HCT116 (cell line): ENCODE measurements around the gene RASA2. TPM values are rescaled to one million over a fixed set of nuclear protein-coding genes. Genes with fewer than 3 reads are reported as not detected.

Source experiments
- ATAC-seq: fragments of 200-7000 bp; cut with Tn5 transposase; 2 replicates; pipeline ENCODE4 v1.9.1; 2020; ENCODE audit warnings: mild to moderate bottlenecking, moderate library complexity
- BruUV-seq: library from RNA; stranded (reverse); fragments of 400-500 nt; replicated peaks from 2 replicates; lab custom pipeline; 2021; lab: Mats Ljungman, UMichigan
- CTCF ChIA-PET: fragments of 300-600 bp; sonication (Branson Sonifier 250); formaldehyde crosslinking; loops from one replicate; lab custom pipeline; 2021; ENCODE audit warnings: antibody characterized with exemption; lab: Charles Lee
- POLR2A ChIA-PET: fragments of 300-600, 350-600 bp; sonication (Branson Sonifier 250); formaldehyde crosslinking; loops from one replicate; lab custom pipeline; 2021; ENCODE audit warnings: antibody characterized with exemption; lab: Charles Lee
- RAD21 ChIA-PET, 2 experiments: fragments of 300-600 bp; sonication (Branson Sonifier 250); formaldehyde crosslinking; loops; one replicate each; lab custom pipeline; 2023; ENCODE audit warnings: low total read pairs in 2 of 2; ENCODE audit not compliant: uncharacterized antibody in 2 of 2, unreplicated experiment in 2 of 2, low non-redundant PET in 1 of 2; lab: Charles Lee
- DNase-seq: peaks from one replicate; pipeline ENCODE4 v3.0.0-alpha.2; 2010; ENCODE audit warnings: low read depth, low spot score
- H2AFZ ChIP-seq: fragments of 200-600 bp; shearing (Covaris generic), sonication (generic); 2 replicates; pipeline ENCODE4 v1.6.1; 2017; ENCODE audit warnings: low read depth, mixed run types, mixed read lengths, antibody characterized with exemption, low read length; ENCODE audit not compliant: poor library complexity, severe bottlenecking
- H3K27ac ChIP-seq: 2 replicates; pipeline ENCODE4 v1.5.1; 2012; ENCODE audit warnings: low read depth, low read length
- H3K27me3 ChIP-seq: fragments of 200-600 bp; sonication (generic); 2 replicates; pipeline ENCODE4 v1.6.1; 2016; ENCODE audit warnings: mixed run types, low read length, mixed read lengths; ENCODE audit not compliant: insufficient read depth
- H3K36me3 ChIP-seq, 2 experiments: fragments of 200-500 bp in 1 of 2; fragments of 200-600 bp in 1 of 2; sonication (Bioruptor generic) in 1 of 2; sonication (generic) in 1 of 2; 2 replicates each; pipeline versions ENCODE4 v1.5.1 to v1.6.1; 2014 to 2016; ENCODE audit warnings: low read length in 2 of 2, inconsistent platforms in 1 of 2, mixed read lengths in 1 of 2, mixed run types in 1 of 2; ENCODE audit not compliant: insufficient read depth in 2 of 2, control insufficient read depth in 1 of 2
- H3K4me1 ChIP-seq, 2 experiments: fragments of 200-600 bp in 1 of 2; sonication (generic) in 1 of 2; 2 replicates each; pipeline versions ENCODE4 v1.5.1 to v1.6.1; 2012 to 2017; ENCODE audit warnings: low read length in 2 of 2, inconsistent platforms in 1 of 2, mild to moderate bottlenecking in 1 of 2, mixed read lengths in 1 of 2, mixed run types in 1 of 2, moderate library complexity in 1 of 2; ENCODE audit not compliant: insufficient read depth in 2 of 2, control insufficient read depth in 1 of 2
- H3K4me2 ChIP-seq: fragments of 200-600 bp; sonication (generic); 2 replicates; pipeline ENCODE4 v1.6.1; 2017; ENCODE audit warnings: mixed run types, low read length, mixed read lengths
- H3K4me3 ChIP-seq, 2 experiments: fragments of 200-600 bp in 1 of 2; sonication (generic) in 1 of 2; replicated peaks in 1 of 2; 2 replicates each; pipeline ENCODE4 v1.5.1; 2011 to 2016; ENCODE audit warnings: low read length in 2 of 2, control low read depth in 1 of 2, low read depth in 1 of 2, mild to moderate bottlenecking in 1 of 2, mixed read lengths in 1 of 2, mixed run types in 1 of 2
- H3K79me2 ChIP-seq: fragments of 200-600 bp; sonication (generic); 2 replicates; pipeline ENCODE4 v1.6.1; 2017; ENCODE audit warnings: mild to moderate bottlenecking, mixed run types, low read length, moderate library complexity, mixed read lengths; ENCODE audit not compliant: insufficient read depth
- H3K9ac ChIP-seq: fragments of 200-600 bp; sonication (generic); 2 replicates; pipeline ENCODE4 v1.6.1; 2016; ENCODE audit warnings: low read length, mixed read lengths
- H3K9me2 ChIP-seq: fragments of 200-600 bp; sonication (generic), shearing (Covaris generic); 2 replicates; pipeline ENCODE4 v1.6.1; 2017; ENCODE audit warnings: mixed run types, mild to moderate bottlenecking, moderate library complexity; ENCODE audit not compliant: insufficient read depth
- H3K9me3 ChIP-seq, 2 experiments: fragments of 200-500 bp in 1 of 2; fragments of 200-600 bp in 1 of 2; sonication (Bioruptor generic) in 1 of 2; sonication (generic) in 1 of 2; 2 replicates each; pipeline ENCODE4 v1.6.1; 2014 to 2017; ENCODE audit warnings: low read length in 2 of 2, mixed read lengths in 2 of 2, inconsistent platforms in 1 of 2, low read depth in 1 of 2, mild to moderate bottlenecking in 1 of 2, mixed run types in 1 of 2, moderate library complexity in 1 of 2; ENCODE audit not compliant: control insufficient read depth in 1 of 2, insufficient read depth in 1 of 2
- H4K20me1 ChIP-seq: fragments of 200-600 bp; sonication (generic), shearing (Covaris generic); 2 replicates; pipeline ENCODE4 v1.6.1; 2017; ENCODE audit warnings: mixed run types, mild to moderate bottlenecking, moderate library complexity; ENCODE audit not compliant: insufficient read depth
- CEBPB ChIP-seq: IDR thresholded peaks from 2 replicates; pipeline ENCODE4 v1.6.1; 2012; ENCODE audit warnings: low read depth
- EZH2 ChIP-seq: fragments of 200-600 bp; sonication (generic); IDR thresholded peaks from 2 replicates; pipeline ENCODE4 v1.6.1; 2017; ENCODE audit warnings: antibody characterized with exemption, mixed run types
- RAD21 ChIP-seq: IDR thresholded peaks from 2 replicates; pipeline ENCODE4 v1.6.1; 2012; ENCODE audit warnings: low read depth, mild to moderate bottlenecking
- SIN3A ChIP-seq: IDR thresholded peaks from 2 replicates; pipeline ENCODE4 v1.6.1; 2012; ENCODE audit warnings: low read depth
- YY1 ChIP-seq: IDR thresholded peaks from 2 replicates; pipeline ENCODE4 v1.6.1; 2011; ENCODE audit warnings: low read length, low read depth, moderate library complexity, mild to moderate bottlenecking; ENCODE audit not compliant: insufficient replicate concordance; ENCODE audit errors: extremely low read depth
- ZNF274 ChIP-seq: fragments of 200-500 bp; sonication (Bioruptor generic); IDR thresholded peaks from 2 replicates; pipeline ENCODE4 v1.6.1; 2014; ENCODE audit warnings: mild to moderate bottlenecking, low read depth, low read length, inconsistent platforms
- intact Hi-C: fragments of 100-400 bp; cut with micrococcal nuclease; formaldehyde crosslinking; loops from 2 replicates; pipeline ENCODE4 v1.10.0; 2022
- total RNA-seq: library from RNA; stranded (reverse); gene quantifications from one replicate; pipeline ENCODE4 v1.2.1, GENCODE V29; 2021; ENCODE audit not compliant: unreplicated experiment
- TF ChIP-seq, protein P1 (sequence below), 3 experiments: fragments of 200-600 bp in 1 of 3; sonication (generic) in 1 of 3; IDR thresholded peaks in 2 of 3; conservative IDR thresholded peaks in 1 of 3; 2 replicates each; pipeline ENCODE4 v1.5.1; 2012 to 2017; ENCODE audit warnings: low read depth in 2 of 3, low read length in 2 of 3, antibody characterized with exemption in 1 of 3, borderline replicate concordance in 1 of 3, control low read depth in 1 of 3, mild to moderate bottlenecking in 1 of 3, mixed read lengths in 1 of 3, mixed run types in 1 of 3, moderate library complexity in 1 of 3; ENCODE audit not compliant: insufficient read depth in 1 of 3
- TF ChIP-seq, protein P2 (sequence below): IDR thresholded peaks from 2 replicates; pipeline ENCODE4 v1.6.1; 2012
- TF ChIP-seq, protein P3 (sequence below): IDR thresholded peaks from 2 replicates; pipeline ENCODE4 v1.6.1; 2012; ENCODE audit warnings: low read depth
- TF ChIP-seq, protein P4 (sequence below): IDR thresholded peaks from 2 replicates; pipeline ENCODE4 v1.6.1; 2012
- TF ChIP-seq, protein P5 (sequence below): IDR thresholded peaks from 2 replicates; pipeline ENCODE4 v1.6.1; 2011; ENCODE audit warnings: mild to moderate bottlenecking, low read length, moderate library complexity; ENCODE audit not compliant: insufficient replicate concordance; ENCODE audit errors: extremely low read depth

RASA2 gene
- total RNA-seq, 1 experiment from 2014 or later: 12.8 TPM

DNA sequence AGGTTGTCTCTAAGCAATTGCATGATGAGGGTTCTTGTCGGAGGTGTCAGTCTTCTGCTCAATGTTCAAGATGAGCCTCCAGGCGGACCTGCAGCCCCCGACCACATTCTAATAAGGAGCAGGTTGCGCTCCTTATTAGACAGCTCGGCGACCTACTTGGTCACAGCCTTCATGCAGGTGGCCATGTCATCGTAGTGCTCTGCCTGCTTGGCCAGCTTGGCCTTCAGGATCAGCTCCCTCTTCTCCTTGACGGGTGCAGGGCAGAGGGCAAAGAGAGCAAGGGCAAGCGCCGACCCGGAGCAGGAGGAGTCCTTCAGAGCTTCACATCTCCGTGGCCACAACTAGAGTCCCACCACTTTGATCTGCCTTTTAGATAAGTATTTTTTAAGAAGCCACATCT, 113.5 kb downstream of the RASA2 start:
- Histone ChIP-seq H3K4me3 (no peak overlapping the region), H3K4me1 (no peaks in the 10 kb centered on the region), H2AFZ (no peak overlapping the region), H4K20me1 (no peaks in the 10 kb centered on the region), H3K9me2 (no peaks in the 10 kb centered on the region), H3K9me3 (0 out of 4 replicates have a peak, but pooled peaks cover 0 to 6% of the 10 kb centered on the region in 2 experiments), H3K79me2 (no peaks in the 10 kb centered on the region), H3K9ac (no peak overlapping the region), H3K27ac (no peak overlapping the region), H3K4me2 (no peak overlapping the region), H3K27me3 (no peaks in the 10 kb centered on the region), H3K36me3 (no peaks in the 10 kb centered on the region)
- TF ChIP-seq, protein P1, sequence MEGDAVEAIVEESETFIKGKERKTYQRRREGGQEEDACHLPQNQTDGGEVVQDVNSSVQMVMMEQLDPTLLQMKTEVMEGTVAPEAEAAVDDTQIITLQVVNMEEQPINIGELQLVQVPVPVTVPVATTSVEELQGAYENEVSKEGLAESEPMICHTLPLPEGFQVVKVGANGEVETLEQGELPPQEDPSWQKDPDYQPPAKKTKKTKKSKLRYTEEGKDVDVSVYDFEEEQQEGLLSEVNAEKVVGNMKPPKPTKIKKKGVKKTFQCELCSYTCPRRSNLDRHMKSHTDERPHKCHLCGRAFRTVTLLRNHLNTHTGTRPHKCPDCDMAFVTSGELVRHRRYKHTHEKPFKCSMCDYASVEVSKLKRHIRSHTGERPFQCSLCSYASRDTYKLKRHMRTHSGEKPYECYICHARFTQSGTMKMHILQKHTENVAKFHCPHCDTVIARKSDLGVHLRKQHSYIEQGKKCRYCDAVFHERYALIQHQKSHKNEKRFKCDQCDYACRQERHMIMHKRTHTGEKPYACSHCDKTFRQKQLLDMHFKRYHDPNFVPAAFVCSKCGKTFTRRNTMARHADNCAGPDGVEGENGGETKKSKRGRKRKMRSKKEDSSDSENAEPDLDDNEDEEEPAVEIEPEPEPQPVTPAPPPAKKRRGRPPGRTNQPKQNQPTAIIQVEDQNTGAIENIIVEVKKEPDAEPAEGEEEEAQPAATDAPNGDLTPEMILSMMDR (IDR thresholded peaks at IDR 0.05 in 2 of 3, conservative IDR thresholded peaks at IDR 0.05 in 1 of 3; ENCODE audit: borderline replicate concordance in 1 of 3, insufficient read depth in 1 of 3, low read depth in 2 of 3, low read length in 2 of 3): no peak
- TF ChIP-seq RAD21 (no peak), SIN3A (no peak), CEBPB (no peak)
- TF ChIP-seq, protein P2, sequence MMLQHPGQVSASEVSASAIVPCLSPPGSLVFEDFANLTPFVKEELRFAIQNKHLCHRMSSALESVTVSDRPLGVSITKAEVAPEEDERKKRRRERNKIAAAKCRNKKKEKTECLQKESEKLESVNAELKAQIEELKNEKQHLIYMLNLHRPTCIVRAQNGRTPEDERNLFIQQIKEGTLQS: no peak
- no peak for DNase-seq
- ChIA-PET POLR2A (no interaction called here), CTCF (no interaction called here), RAD21 (no interaction called here)
- ATAC-seq: no peak
- no TSS peak for BruUV-seq
- intact Hi-C loops: no loop called here

DNA sequence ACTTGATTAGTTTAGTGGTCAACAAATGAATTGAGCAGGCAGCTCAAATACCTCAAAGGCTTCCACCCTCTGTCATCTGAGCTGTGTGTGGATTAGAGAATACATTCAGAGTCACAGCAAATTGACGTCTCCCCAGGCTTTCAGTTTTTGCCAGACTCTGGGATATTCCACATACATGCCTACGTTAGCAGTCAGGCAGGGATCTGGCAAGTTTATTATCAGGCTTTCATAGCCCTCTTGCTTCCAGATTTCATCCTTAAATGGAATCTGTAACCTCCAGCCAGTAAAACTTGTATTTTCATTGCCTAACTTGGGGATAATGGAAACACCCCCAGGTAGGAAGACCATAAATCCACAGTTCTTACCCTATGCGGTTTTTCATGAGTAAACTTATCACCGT, 115.9 kb downstream of the RASA2 start:
- Histone ChIP-seq H3K27ac (no peak overlapping the region), H3K9ac (no peak overlapping the region), H3K9me3 (0 out of 4 replicates have a peak, but pooled peaks cover 0 to 6% of the 10 kb centered on the region in 2 experiments), H3K9me2 (no peaks in the 10 kb centered on the region), H3K4me2 (no peak overlapping the region), H2AFZ (no peak overlapping the region), H3K36me3 (no peaks in the 10 kb centered on the region; a peak in 1 of 4 replicates), H3K4me3 (no peak overlapping the region), H3K79me2 (no peaks in the 10 kb centered on the region), H3K4me1 (no peaks in the 10 kb centered on the region), H3K27me3 (no peaks in the 10 kb centered on the region), H4K20me1 (no peaks in the 10 kb centered on the region)
- BruUV-seq: no TSS peak
- DNase-seq (no peak), ATAC-seq (no peak)
- CTCF ChIA-PET: no interaction called here
- POLR2A ChIA-PET: no interaction called here
- intact Hi-C loops: no loop called here
- RAD21 ChIA-PET: no interaction called here
- TF ChIP-seq, protein P3, sequence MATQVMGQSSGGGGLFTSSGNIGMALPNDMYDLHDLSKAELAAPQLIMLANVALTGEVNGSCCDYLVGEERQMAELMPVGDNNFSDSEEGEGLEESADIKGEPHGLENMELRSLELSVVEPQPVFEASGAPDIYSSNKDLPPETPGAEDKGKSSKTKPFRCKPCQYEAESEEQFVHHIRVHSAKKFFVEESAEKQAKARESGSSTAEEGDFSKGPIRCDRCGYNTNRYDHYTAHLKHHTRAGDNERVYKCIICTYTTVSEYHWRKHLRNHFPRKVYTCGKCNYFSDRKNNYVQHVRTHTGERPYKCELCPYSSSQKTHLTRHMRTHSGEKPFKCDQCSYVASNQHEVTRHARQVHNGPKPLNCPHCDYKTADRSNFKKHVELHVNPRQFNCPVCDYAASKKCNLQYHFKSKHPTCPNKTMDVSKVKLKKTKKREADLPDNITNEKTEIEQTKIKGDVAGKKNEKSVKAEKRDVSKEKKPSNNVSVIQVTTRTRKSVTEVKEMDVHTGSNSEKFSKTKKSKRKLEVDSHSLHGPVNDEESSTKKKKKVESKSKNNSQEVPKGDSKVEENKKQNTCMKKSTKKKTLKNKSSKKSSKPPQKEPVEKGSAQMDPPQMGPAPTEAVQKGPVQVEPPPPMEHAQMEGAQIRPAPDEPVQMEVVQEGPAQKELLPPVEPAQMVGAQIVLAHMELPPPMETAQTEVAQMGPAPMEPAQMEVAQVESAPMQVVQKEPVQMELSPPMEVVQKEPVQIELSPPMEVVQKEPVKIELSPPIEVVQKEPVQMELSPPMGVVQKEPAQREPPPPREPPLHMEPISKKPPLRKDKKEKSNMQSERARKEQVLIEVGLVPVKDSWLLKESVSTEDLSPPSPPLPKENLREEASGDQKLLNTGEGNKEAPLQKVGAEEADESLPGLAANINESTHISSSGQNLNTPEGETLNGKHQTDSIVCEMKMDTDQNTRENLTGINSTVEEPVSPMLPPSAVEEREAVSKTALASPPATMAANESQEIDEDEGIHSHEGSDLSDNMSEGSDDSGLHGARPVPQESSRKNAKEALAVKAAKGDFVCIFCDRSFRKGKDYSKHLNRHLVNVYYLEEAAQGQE: no peak
- TF ChIP-seq ZNF274: no peak
- TF ChIP-seq YY1: no peak
- TF ChIP-seq SIN3A: no peak
- TF ChIP-seq EZH2: no peak
- TF ChIP-seq, protein P4, sequence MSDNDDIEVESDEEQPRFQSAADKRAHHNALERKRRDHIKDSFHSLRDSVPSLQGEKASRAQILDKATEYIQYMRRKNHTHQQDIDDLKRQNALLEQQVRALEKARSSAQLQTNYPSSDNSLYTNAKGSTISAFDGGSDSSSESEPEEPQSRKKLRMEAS: no peak
- TF ChIP-seq, protein P5, sequence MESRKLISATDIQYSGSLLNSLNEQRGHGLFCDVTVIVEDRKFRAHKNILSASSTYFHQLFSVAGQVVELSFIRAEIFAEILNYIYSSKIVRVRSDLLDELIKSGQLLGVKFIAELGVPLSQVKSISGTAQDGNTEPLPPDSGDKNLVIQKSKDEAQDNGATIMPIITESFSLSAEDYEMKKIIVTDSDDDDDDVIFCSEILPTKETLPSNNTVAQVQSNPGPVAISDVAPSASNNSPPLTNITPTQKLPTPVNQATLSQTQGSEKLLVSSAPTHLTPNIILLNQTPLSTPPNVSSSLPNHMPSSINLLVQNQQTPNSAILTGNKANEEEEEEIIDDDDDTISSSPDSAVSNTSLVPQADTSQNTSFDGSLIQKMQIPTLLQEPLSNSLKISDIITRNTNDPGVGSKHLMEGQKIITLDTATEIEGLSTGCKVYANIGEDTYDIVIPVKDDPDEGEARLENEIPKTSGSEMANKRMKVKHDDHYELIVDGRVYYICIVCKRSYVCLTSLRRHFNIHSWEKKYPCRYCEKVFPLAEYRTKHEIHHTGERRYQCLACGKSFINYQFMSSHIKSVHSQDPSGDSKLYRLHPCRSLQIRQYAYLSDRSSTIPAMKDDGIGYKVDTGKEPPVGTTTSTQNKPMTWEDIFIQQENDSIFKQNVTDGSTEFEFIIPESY: no peak
